GM12878 (cell line): ENCODE results near the gene SLC43A1. TPM values are rescaled to one million over a fixed set of nuclear protein-coding genes. Genes with fewer than 3 reads are reported as not detected.
A peak's percentile ranks its signal among the peaks of the same experiment; 100 is the strongest.

Source experiments
- CBX3 ChIP-seq: fragments of 200-600 bp; sonication (generic); IDR thresholded peaks from 2 replicates; pipeline ENCODE4 v1.6.1; 2016; ENCODE audit warnings: low read depth, borderline replicate concordance
- CEBPB ChIP-seq, 2 experiments: fragments of 150-350 bp in 1 of 2; IDR thresholded peaks; 2 replicates each; pipeline ENCODE4 v1.6.1; 2012 to 2014; ENCODE audit warnings: low read depth in 2 of 2, low read length in 2 of 2, borderline replicate concordance in 1 of 2, inconsistent platforms in 1 of 2
- CTCF ChIP-seq, 3 experiments: IDR thresholded peaks in 2 of 3; conservative IDR thresholded peaks in 1 of 3; 2 replicates each; pipeline ENCODE4 v1.5.1; 2011; ENCODE audit warnings: low read depth in 3 of 3, low read length in 3 of 3, mild to moderate bottlenecking in 3 of 3, control low read depth in 2 of 3, moderate library complexity in 2 of 3, inconsistent platforms in 1 of 3, mixed read lengths in 1 of 3; ENCODE audit not compliant: control insufficient read depth in 2 of 3, insufficient read depth in 1 of 3; ENCODE audit errors: extremely low read depth in 1 of 3
- ESRRA ChIP-seq: IDR thresholded peaks from 2 replicates; pipeline ENCODE4 v1.6.1; 2012; ENCODE audit warnings: mild to moderate bottlenecking, low read length, improper control_type of control experiment
- FOS ChIP-seq: IDR thresholded peaks from 3 replicates; pipeline ENCODE4 v1.6.1; 2011; ENCODE audit warnings: borderline replicate concordance; ENCODE audit not compliant: insufficient read length; ENCODE audit errors: extremely low read depth
- FOXK2 ChIP-seq: fragments of 450-650 bp; IDR thresholded peaks from 2 replicates; pipeline ENCODE4 v1.6.1; 2017; ENCODE audit warnings: mild to moderate bottlenecking, moderate library complexity
- HCFC1 ChIP-seq: fragments of 150-350 bp; IDR thresholded peaks from 2 replicates; pipeline ENCODE4 v1.6.1; 2014; ENCODE audit warnings: low read length
- MAX ChIP-seq: IDR thresholded peaks from 2 replicates; pipeline ENCODE4 v1.6.1; 2012; ENCODE audit warnings: low read depth, low read length, improper control_type of control experiment
- NBN ChIP-seq: fragments of 450-650 bp; IDR thresholded peaks from 2 replicates; pipeline ENCODE4 v1.6.1; 2016
- NFYA ChIP-seq: IDR thresholded peaks from 2 replicates; pipeline ENCODE4 v1.6.1; 2011; ENCODE audit warnings: low read depth, mild to moderate bottlenecking, low read length, improper control_type of control experiment, borderline replicate concordance
- PML ChIP-seq: IDR thresholded peaks from 2 replicates; pipeline ENCODE4 v1.6.1; 2012; ENCODE audit warnings: low read length, inconsistent platforms
- POLR2A ChIP-seq: IDR thresholded peaks from 2 replicates; pipeline ENCODE4 v1.6.1; 2011; ENCODE audit warnings: low read depth, mild to moderate bottlenecking, low read length
- SMARCA5 ChIP-seq: fragments of 450-650 bp; IDR thresholded peaks from 2 replicates; pipeline ENCODE4 v1.6.1; 2017; ENCODE audit warnings: mild to moderate bottlenecking
- TAF1 ChIP-seq: IDR thresholded peaks from 2 replicates; pipeline ENCODE4 v1.6.1; 2011; ENCODE audit warnings: mild to moderate bottlenecking, low read depth, low read length, borderline replicate concordance
- TBL1XR1 ChIP-seq: IDR thresholded peaks from 2 replicates; pipeline ENCODE4 v1.6.1; 2012; ENCODE audit warnings: low read depth, low read length, improper control_type of control experiment
- WRNIP1 ChIP-seq: IDR thresholded peaks from 2 replicates; pipeline ENCODE4 v1.6.1; 2011; ENCODE audit warnings: low read depth, low read length, improper control_type of control experiment, borderline replicate concordance
- YBX1 ChIP-seq: fragments of 450-650 bp; IDR thresholded peaks from 2 replicates; pipeline ENCODE4 v1.6.1; 2016; ENCODE audit warnings: antibody characterized with exemption
- ZBED1 ChIP-seq: IDR thresholded peaks from 2 replicates; pipeline ENCODE4 v1.6.1; 2016; ENCODE audit warnings: borderline replicate concordance
- ZNF24 ChIP-seq: fragments of 450-650 bp; IDR thresholded peaks from 2 replicates; pipeline ENCODE4 v1.6.1; 2017; ENCODE audit warnings: antibody characterized with exemption, mild to moderate bottlenecking
- polyA plus RNA-seq, 11 experiments: library from polyadenylated mRNA; depleted of rRNA in 4 of 11; unstranded in 6 of 11; stranded (reverse) in 5 of 11; fragments of >200 nt; fragmentation: Nextera tagmentation in 4 of 11; fragmentation: Illumina TruSeq in 1 of 11; extraction: Ambion mirVana in 4 of 11; extraction: Trizol in 1 of 11; gene quantifications; 1 replicate in 1 of 11; 2 replicates in 10 of 11; pipeline versions ENCODE4 v1.2.1 to v1.2.3, GENCODE V29; 2011 to 2016; ENCODE audit warnings: inconsistent platforms in 2 of 11, missing spikeins in 2 of 11, low read depth in 1 of 11
- total RNA-seq, 4 experiments: library from RNA; depleted of rRNA in 3 of 4; stranded (reverse); fragments of >200 nt in 3 of 4; fragmentation: Illumina TruSeq in 1 of 4; extraction: Trizol in 1 of 4; gene quantifications; 2 replicates each; pipeline versions ENCODE4 v1.2.1 to v1.2.3, GENCODE V29; 2013 to 2021
- TF ChIP-seq, protein P1 (sequence below): fragments of 450-650 bp; conservative IDR thresholded peaks from 2 replicates; pipeline ENCODE4 v1.6.1; 2017; ENCODE audit warnings: mild to moderate bottlenecking, moderate library complexity
- TF ChIP-seq, protein P2 (sequence below): fragments of 450-650 bp; formaldehyde crosslinking; IDR thresholded peaks from 2 replicates; pipeline ENCODE4 v1.5.0; 2022; ENCODE audit warnings: mild to moderate bottlenecking, missing genetic modification characterization

Gene SLC43A1
- total and polyA plus RNA-seq, 10 of the 15 experiments (the other 5 are each of a cell fraction or from before 2014, with no cell fraction given), result 1.0 to 17.8 (median 12.6) TPM

DNA sequence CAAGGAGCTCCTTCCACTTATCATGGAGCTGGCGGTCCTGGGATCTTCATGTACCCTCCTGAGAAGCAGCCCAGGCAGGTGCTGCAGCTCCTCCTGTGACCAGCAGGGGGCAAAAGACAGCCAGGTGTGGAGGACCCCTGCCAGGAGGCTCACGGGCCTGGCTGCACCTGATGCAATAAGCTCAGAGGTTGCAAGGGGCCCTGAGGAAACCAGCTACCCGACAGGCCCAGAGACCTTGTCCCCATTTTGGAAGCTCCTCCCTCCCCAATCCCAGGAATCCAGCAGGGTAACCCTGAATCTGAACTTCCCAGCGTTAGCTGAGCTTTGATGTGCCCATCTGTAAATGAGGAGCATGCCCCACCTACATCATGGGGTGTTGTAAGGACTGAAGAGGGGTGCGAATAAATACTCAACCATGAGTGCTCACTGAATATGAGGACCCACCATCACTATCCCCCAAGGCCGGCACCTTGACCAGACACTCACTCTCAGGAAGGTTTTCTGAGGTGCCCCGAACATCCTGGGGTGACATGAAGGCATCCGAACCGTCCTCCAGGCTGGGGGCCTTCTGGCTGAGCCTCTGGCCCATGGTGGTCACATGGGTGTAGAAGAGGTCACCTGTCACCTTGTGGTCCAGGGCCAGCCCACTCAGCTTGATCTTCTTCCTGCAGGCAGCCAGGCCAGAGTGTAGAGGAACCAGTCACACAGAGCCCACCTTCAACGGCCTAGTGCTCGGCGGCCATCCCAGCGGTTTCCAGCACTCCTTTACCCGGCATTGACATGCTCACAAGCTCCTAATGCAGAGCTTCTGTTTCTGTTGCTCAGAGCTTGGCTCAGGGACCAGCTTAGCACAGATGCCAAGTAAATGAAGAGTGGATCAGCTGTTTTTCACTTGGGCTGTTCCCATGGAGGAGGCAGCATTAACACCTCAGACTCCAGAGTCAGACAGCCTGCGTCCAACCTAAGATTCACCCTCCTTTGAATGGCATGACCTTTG lies 21.7 kb downstream of the SLC43A1 start (continued):
- TF ChIP-seq ZNF24, result no peak
- TF ChIP-seq MAX, result 0 out of 2 replicates have a peak, but pooled peaks have one; percentile 19
- no peak for TF ChIP-seq ZBED1
- TF ChIP-seq, protein P1, sequence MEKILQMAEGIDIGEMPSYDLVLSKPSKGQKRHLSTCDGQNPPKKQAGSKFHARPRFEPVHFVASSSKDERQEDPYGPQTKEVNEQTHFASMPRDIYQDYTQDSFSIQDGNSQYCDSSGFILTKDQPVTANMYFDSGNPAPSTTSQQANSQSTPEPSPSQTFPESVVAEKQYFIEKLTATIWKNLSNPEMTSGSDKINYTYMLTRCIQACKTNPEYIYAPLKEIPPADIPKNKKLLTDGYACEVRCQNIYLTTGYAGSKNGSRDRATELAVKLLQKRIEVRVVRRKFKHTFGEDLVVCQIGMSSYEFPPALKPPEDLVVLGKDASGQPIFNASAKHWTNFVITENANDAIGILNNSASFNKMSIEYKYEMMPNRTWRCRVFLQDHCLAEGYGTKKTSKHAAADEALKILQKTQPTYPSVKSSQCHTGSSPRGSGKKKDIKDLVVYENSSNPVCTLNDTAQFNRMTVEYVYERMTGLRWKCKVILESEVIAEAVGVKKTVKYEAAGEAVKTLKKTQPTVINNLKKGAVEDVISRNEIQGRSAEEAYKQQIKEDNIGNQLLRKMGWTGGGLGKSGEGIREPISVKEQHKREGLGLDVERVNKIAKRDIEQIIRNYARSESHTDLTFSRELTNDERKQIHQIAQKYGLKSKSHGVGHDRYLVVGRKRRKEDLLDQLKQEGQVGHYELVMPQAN, result no peak
- no peak for TF ChIP-seq TBL1XR1
- no peak for TF ChIP-seq CBX3
- TF ChIP-seq NFYA, result no peak
- no peak for TF ChIP-seq TAF1
- peak in 1 of 2 experiments; percentile 70; a peak in 1 of 4 replicates for TF ChIP-seq CEBPB (IDR thresholded peaks at IDR 0.05; ENCODE audit: borderline replicate concordance in 1 of 2, low read depth in 2 of 2, low read length in 2 of 2)
- no peak for TF ChIP-seq NBN
- TF ChIP-seq PML, result no peak
- TF ChIP-seq HCFC1, result no peak
- no peak for TF ChIP-seq WRNIP1
- TF ChIP-seq FOS, result no peak
- no peak for TF ChIP-seq ESRRA
- no peak for TF ChIP-seq YBX1
- no peak for TF ChIP-seq POLR2A
- TF ChIP-seq, protein P2, sequence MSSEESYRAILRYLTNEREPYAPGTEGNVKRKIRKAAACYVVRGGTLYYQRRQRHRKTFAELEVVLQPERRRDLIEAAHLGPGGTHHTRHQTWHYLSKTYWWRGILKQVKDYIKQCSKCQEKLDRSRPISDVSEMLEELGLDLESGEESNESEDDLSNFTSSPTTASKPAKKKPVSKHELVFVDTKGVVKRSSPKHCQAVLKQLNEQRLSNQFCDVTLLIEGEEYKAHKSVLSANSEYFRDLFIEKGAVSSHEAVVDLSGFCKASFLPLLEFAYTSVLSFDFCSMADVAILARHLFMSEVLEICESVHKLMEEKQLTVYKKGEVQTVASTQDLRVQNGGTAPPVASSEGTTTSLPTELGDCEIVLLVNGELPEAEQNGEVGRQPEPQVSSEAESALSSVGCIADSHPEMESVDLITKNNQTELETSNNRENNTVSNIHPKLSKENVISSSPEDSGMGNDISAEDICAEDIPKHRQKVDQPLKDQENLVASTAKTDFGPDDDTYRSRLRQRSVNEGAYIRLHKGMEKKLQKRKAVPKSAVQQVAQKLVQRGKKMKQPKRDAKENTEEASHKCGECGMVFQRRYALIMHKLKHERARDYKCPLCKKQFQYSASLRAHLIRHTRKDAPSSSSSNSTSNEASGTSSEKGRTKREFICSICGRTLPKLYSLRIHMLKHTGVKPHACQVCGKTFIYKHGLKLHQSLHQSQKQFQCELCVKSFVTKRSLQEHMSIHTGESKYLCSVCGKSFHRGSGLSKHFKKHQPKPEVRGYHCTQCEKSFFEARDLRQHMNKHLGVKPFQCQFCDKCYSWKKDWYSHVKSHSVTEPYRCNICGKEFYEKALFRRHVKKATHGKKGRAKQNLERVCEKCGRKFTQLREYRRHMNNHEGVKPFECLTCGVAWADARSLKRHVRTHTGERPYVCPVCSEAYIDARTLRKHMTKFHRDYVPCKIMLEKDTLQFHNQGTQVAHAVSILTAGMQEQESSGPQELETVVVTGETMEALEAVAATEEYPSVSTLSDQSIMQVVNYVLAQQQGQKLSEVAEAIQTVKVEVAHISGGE (CRISPR knock-in tag), result no peak
- TF ChIP-seq FOXK2, result no peak
- TF ChIP-seq SMARCA5, result no peak; the same call in 1 of the 2 replicates
- peak; percentile 86 to 97 (median 91) for TF ChIP-seq CTCF (IDR thresholded peaks at IDR 0.05 in 2 of 3, conservative IDR thresholded peaks at IDR 0.05 in 1 of 3; ENCODE audit: control insufficient read depth in 2 of 3, extremely low read depth in 1 of 3, insufficient read depth in 1 of 3, low read depth in 3 of 3, low read length in 3 of 3)
